Measurements from ENCODE around the gene CD300H.

DNA sequence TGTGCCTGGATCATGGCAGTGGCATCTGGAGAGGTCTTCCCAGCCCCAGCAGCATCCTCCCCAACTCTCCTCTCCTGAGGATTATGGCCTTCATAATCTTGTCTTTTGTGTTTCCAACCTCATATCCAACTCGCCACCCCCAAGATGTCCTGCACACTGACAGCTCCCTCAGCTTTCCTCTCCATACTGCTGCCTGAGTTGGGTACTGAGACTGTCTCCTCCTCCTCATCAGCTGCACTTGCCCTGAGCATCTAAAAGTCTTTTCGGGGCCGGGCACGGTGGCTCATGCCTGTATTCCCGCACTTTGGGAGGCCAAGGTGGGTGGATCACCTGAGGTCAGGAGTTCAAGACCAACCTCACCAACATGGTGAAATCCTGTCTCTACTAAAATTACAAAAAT lies 38.1 kb downstream of the CD300H start:
- TF ChIP-seq CTCF (conservative IDR thresholded peaks at IDR 0.05) (no peak), ZFX (IDR thresholded peaks at IDR 0.05) (no peak)
